ENCODE results near the gene PRKN.

PRKN gene

DNA sequence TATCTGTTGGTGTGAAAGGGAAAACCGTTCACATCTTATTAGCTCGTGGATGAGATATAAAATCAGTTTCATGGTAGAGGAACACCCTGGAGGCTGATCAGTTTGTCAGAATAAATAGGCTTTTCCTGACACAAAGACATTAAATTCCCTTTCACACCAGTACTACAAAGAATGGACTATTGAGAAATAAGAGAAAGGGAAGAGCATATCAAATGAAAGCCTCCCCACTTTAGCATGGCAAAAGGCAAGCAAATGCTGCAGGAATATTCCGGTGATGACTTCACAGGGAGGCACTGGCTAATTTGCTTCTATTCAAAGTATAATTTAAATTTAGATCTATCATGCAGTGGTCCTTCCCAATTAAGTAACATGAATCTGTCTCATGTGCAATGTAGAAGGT, 1337.8 kb downstream of the PRKN start:
- no peak for DNase-seq

DNA sequence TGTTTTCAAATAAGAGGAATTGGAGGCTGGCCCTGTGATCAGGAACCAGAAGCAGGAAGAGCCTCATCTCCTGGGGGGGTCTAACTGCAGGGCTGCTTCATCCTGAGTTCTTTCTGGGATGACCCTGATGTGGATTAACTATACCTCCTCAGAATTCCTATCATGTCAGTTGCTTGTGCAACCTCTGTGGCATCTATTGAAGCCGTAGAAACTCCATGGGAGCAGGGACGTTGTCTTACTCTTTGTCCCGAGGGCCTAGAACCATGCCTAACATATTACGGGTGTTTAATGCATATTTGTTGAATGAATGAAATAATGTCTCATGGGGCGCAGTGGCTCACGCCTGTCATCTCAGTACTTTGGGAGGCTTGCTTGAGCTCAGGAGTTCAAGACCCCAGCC, 1343.6 kb downstream of the PRKN start:
- no peak for DNase-seq

DNA sequence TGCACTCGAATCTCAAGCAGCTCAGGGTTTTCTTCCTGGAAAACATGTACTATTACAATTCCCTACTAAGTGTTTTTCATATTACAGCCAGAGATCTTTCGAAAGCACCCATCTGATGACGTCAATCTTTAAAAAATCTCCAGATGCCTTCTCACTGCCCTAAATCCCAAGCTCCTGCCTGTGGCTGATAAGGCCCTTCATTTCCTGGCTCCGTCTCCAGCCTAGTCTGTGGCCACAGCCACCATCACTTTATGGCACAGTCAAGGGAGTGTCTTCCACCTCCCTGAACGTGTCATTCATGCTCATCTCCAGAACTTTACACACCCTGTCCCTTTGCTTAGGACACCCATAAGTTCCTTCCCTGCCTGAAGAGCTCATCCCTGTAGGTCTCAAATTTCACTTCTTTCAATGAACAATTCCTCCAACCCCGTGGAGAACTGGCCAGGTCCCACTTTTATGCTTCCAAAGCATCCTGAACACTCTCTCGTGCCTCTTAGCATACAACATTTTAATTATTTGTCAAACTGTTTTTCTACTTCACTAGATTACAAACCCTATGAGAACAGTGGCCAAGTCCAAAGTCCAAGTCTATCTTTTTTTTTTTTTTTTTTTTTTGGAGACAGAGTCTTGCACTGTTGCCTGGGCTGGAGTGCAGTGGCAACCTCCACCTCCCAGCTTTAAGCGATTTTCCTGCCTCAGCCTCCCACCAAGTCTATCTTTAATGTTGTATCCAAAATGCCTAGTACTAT, 1347.6 kb downstream of the PRKN start:
- DNase-seq = no peak

DNA sequence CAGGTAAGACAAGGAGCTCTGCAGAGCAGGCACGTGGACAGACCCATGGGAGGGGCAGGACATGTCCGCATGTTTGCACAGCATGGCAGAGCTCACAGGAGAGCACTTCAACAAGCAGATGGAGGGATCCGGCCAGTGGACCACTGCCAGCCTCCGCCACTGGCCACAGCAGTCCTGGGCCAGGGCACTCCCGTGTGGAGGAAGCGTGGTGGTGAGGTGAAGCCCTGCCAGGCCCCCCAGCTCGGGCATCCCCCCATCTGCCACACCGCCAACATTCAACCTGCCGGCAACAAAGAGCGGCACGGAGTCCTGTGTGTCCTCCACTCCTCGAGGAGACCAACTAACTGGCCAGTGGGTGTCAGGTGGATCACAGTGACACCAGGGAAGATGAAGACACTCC, 1349.5 kb downstream of the PRKN start:
- no peak for DNase-seq

DNA sequence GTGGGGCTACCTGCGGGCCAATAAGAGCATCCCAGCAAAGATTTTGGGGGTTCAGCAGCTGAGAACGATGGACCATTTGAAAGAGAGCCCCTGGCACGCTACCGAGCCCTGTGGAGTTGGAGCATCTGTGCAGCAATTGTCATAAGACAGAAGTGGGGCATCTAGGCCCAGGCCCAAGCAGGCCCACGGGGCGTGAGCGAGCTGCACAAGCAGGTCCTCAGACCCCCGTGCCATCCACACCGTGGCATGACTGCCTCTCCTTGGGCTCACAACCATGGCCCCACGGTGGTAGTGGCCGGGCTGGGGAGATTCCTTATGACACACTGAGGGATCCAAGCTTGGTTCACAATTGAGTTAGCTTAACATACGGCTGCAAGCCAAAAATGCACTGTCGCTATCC, 1350.5 kb downstream of the PRKN start:
- DNase-seq = no peak

DNA sequence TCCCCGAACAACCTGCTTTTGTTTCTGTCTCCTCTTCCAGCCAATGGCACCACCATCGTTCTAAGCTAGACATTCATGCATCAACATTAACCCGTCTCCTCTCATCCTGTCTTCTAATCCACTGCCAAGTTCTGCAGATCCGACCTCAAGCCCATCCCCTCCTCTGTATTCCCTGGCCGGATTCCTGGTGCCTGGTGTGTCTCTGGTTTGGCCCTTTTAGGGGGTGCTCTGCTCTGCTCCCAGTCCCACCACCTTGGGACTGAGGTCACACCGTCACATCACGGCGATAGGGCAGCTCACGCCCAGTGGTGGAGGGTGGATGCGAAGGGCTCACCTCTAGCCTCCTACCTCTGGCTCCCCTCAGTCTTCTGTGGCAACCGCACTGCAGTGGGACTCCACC, 1351.2 kb downstream of the PRKN start:
- no peak for DNase-seq

DNA sequence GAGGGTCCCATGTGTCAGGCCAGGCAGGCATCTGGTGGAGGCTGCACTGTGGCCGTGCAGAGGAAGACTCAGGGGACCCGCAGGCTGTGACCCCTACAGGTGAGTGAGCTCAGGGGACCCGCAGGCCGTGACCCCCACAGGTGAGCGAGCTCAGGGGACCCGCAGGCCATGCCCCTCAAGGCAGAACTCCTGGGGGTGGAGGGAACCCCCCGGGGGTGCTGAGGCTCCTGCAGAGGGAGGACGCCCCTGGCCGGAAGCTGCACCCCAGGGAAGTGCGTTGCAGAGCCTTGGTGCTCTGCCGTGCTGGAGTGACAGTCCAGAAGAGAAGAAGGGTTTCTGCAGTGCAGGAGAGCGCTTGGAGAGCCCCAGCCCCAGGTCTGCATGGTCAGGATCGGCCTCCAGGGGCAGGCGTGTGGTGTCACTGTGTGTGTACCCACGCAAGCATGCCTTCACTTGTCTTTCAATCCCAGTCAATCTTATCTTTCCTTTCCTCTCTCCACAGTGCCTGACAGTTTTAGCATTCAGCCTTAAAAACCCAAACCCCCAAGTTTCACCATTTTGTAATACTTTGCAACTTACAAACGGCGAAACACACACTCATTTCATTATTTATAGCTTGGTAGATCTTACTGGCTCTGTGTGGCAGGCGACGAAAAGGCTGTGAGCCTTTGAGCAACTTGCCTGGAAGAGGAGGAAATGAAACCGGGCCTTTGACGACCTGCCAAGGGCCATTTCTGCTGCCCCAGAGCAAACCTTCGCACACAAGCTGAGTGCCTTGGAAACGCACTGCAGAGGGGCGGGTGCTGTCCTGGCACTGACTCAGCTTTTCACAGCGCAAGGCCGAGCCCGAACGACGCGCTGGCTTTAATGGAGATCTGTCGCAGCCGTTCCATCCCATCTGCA, 1352.3 kb downstream of the PRKN start:
- peak in 1 of 2 donors; percentile 70 for DNase-seq

DNA sequence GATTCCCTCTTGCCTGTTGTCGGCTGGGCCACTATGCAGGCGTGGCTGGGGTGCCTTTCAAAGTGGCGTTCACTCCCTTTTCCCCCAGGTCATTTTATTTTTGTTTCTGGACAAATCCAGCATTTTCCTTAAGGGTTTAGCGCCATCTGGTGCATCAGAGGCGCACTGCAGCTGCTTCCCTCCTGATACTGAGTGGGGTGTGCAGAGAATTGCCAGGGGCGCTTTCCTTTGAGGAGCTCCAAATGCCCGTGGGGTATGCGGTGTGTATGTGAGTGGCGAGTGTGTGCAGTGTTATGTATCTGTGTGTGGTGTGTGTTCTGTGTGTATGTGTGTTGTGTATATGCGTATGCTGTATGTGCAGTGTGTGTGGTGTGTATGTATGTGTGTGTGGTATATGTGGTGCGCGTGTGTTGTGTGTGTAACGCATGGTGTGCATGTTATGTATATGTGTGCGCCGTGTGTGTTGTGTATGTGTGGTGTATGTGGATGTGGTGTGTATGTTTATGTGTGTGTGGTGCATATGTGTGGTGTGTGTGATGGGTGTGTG, 1353.6 kb downstream of the PRKN start:
- peak; percentile 54 to 56 for DNase-seq

DNA sequence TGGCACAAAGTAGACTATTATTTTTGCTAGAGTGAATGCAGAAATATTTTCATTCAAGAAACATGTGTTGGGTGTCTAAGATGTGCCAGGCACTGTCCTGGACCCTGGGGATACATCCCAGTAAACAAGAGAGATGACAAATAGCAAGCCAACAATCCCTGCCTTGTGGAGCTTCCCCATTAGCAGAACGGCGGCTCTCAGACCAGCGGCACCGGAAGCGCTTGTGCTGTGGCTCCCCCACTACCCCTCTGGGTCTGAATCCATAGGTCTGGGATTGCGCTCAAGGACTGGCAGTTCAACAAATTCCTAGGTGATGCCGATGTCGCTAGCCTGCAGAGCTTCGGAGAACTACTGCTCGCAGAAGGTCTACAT, 1355.2 kb downstream of the PRKN start:
- DNase-seq = no peak

DNA sequence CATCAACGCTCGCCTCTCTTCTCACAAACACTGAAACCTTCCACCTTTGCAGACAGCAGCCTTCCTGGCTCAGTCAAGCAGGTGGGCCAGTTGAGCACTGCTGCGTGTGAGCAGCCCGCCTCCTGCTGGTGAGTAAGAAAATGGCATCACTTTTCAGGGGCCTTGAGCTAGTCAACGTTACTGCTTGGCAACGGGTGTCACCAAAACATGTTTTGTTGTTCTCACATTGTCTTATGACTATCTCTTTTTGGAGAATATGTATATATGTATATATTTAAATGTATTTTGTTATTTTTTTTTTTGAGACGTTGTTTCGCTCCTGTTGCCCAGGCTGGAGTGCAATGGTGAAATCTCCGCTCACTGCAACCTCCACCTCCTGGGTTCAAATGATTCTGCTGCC, 1356.7 kb downstream of the PRKN start:
- DNase-seq = peak; percentile 75 to 81

DNA sequence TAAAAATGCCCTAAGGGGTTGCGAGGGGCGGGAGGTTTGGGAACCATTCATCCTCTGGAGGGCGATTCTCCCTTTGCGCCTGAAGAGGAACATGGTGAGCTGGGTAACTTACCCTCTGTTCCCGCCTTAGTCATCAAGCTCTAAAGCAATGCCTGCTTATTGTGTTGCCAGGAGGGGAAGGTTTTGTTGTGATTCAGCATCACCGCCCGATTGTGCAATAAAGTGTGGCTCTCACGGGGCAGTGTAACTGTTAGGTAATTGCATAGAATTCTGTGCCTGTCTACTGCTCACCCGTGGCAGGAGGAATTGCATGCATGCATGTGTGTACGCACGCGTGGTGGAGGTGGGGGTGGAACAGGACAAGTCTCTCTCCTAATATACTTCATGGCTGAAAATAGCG, 1358.2 kb downstream of the PRKN start:
- peak in 1 of 2 donors; percentile 84 for DNase-seq

DNA sequence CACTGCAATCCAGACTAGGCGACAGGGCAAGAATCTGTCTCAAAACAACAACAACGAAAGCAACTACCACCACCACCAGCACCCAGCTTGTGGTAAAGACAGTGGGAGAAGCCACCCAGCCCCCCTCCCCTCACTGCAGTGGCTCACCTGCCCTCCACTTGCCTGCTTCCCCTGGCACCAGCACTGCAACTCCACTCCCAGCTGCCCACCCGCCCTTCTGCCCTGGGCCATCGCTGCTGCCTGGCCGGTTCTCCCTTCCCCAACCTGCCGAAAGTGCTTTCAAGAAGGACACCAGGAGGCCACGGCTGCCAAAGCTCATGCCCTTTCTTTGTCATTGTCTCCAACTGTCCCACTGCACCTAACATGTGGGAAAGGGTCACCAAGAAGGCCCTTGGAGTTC, 1359.1 kb downstream of the PRKN start:
- DNase-seq = no peak

DNA sequence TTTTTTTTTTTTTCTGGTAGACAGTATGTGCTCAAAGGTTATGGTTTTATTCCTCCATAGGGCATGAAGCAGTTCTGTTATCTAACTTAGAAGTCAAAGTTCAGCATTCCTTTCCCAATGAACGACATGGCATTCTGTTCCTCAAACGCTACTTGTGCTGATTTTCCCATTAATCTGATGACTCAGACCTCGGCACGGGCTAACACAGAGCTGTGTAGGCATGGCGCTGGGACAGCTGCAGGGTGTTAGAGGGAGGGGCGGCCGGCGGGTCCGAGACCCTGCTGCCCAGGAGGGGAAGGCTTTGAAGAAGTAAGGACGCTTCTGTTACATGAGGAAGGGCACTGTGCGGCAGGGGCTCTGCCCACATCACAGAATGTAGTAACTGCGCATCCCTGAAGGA, 1360.1 kb downstream of the PRKN start:
- DNase-seq = no peak

DNA sequence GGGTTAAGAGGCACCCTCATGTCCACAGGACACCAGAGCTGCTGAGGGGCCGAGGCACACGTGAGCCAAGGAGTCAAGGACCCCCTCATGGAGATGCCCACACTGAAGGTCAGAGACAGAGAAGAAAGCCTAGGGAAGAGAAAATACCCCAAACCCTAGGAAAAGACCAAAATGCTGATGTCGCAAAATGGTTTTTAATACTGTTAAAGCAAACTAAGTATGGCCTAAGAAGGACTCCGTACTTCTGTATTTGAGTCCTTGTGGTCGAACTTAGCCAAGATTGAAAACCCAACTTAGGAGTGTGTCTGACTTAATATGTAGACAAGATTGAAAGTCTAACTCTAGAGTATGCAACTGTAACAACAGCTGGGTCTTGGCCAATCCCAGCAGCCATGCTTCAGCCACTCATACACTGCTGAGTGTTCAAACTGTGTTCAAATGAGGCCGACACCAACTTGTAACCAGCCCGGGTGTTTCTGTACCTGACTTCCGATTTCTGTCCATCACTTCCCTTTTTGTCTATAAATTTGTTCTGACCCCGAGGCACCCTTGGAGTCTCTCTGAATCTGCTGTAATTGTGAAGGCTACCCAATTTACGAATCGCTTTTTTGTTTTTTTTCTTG, 1361.2 kb downstream of the PRKN start:
- DNase-seq = peak in 1 of 2 donors; percentile 45

DNA sequence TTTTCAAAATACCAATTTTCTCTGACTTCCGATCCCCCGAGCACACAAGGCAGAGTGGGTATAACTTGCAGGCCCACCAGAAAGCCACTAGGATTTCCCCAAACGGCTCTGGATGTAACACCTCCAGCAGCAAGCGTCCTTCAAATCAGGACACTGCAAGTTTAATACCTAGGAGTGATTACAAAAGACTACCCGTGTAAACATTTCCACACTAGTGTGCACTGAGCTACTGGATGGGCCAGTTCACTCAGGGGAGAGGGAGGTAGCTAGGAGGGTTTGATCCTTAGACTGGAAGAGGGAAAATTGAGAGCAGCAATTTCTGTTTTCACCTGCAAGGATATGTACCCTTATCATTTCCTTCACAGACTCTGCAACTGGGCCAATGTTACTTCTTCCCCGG, 1361.9 kb downstream of the PRKN start:
- DNase-seq = no peak

DNA sequence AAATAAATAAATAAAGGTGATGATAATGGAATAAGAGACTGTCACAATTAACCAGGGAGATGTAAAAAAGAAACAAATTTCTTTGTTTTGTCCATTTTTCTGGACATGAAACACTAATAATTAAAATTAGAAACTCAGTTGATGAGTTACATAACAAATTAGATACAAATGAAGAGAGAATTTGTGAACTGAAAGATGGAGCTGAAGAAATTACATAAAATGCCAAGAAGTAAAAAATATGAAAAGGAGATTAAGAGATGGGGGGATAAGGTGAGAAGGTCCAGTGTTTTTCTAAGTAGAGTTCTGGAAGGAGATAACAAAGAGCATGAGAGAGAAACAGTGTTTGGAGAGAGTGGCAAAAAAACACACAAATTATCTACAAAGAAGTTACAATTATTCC, 1364.3 kb downstream of the PRKN start:
- no peak for DNase-seq

DNA sequence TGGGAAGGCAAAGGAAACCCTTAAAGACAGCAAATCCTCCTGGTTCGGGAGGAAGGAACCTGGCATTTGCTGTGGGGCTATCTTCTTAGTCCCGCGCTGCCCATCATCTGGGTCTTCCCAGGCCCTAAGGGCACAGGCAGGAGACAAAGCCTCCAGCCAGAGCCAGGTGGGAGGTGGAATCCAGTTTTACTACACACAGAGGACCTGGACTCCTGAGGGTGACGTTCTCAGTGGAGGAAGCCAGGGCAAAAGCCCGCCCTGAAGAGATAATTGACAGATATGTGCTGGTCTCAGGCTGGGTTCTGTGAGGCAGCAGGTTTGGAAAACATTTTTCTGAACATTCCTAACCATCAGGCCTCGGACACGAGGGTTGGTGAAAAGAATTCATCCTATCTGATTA, 1365.3 kb downstream of the PRKN start:
- DNase-seq = no peak

DNA sequence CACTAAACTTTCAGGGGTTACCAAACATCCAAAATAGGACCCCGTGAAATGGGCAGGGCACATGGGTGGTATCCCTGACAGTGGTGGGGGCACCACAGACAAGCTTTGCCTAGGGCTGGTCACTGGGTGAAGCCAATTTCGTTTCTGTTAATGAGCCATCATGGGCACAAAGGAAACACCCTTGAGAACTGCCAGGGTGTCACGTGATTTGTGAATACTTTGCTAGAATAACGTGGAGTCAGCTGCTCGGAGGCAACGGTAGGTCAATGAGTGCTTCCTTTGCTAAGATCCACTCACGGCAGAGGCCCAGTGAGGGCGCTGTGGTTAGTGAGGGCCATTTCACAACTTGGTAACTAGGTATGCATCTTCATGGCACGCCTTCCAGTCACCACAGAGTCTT, 1366.0 kb downstream of the PRKN start:
- no peak for DNase-seq

DNA sequence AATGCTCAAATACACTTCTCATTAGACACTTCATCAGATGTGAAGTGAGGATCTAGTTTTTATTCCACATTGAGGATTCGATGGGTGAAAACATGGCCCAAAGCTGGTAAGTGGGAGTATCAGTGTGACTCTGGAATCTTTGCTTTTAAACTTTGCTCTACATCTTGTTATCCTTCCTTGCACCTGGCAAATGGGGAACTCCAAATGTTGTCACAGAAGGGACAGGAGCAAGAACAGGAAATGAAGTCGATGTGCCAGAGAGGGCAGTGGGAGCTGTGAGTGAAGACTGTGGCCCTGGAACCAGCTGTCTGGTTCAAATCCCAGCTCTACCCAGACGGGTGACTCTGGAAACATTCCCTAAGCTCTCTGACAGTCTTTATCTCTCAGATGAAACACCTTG, 1367.0 kb downstream of the PRKN start:
- DNase-seq = no peak

DNA sequence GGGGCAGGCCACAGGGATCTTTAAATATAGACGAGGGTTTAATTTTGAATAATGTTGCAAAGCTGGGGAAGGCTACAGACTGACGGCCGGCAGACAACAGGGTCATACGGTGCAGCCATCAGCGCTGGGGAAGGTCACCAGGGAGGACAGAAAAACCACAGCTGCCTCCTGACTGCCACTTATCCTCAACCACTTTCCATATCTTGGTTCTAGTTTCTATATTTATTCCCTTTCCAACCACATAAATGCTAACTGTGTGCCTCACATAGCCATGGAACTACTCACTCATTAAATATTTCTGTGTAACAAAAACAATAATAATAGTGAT, 1368.0 kb downstream of the PRKN start:
- DNase-seq = no peak

DNA sequence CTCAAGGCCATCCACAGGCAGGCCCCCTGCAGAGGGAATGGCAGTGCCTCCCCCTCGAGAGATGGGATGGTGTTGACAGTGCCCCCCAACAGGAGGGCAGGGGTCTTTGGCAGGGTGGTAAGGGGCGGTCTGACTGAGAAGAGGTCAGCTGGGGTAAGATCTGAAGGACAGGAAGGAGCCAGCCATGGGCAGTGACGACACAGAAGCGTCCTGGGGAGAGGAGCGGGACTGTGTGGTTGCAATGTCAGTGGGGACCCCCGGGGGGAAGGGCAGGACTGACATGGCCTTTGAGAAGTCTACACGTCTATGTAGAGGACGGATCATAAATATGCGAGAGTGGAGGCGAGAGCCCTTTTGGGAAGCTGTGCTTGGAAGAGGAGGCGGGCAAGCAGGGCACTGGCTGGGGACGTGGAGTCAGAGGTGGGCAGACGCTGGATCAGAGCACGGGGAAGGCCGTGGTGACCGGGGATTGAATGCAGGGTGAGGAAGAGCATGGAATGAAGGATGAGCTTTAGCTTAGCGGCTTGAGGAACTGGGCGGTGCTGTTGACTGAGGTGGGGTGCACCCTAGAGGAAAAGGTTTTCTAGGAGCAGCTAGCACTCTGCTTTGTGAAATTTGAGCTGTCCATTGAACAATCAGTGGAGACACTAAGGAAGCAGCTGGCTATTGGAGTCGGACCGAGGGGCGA, 1371.3 kb downstream of the PRKN start:
- no peak for DNase-seq

DNA sequence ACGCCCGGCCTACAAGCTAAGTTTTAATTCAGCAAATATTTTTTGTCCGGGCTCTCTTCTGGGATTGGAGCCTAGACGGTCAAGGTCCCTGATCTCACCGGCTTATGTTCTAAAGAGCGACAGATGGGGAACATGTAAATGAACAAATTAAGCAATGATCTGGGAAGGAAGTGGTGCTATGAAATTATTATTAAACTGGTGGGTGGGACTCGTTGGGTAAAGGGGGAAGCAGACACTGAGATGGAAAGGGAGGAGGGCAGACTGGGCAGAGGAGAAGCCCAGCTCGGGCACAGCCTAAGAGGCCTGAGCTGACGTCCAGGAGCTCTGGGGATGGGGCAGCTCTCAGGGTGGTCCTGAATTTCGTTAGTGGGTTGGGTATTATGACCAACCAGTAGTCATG, 1371.9 kb downstream of the PRKN start:
- DNase-seq = no peak

DNA sequence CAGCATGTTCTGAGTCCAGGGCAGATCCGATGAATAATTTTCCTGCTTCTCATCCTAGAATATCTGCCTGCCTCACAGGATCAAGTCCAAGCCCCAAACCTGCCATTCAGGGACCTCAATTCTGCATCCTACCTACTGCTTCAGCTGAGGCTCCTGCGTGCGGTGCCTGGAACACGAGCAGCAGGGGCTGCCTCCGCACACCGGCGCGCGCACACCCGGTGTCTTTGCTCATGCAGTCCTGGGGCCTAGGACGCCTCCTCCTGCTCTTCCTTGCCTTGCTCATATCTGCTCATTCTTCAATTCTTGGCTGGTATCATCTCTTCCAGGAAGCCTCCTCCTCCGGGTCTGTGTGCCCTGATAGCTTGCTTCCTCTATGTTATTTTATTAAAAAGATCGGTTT, 1372.6 kb downstream of the PRKN start:
- DNase-seq = no peak

Data from CD4-positive, alpha-beta T cell treated with Interleukin-4 for 1 hour (primary cell).